Vagina (tissue), 2 donors: ENCODE data around the gene OPN1SW.

Source experiments
- POLR2A ChIP-seq, 2 donors: fragments of 450-650 bp; IDR thresholded peaks; one replicate each; pipeline ENCODE4 v1.6.1; 2017; ENCODE audit warnings: antibody characterized with exemption in 2 of 2, mild to moderate bottlenecking in 2 of 2, moderate library complexity in 2 of 2
- POLR2AphosphoS5 ChIP-seq, 2 donors: sonication (generic); formaldehyde crosslinking; IDR thresholded peaks; one replicate each; pipeline ENCODE4 v1.9.0; 2017; ENCODE audit warnings: antibody characterized with exemption in 2 of 2, mild to moderate bottlenecking in 2 of 2, low read depth in 1 of 2; ENCODE audit not compliant: insufficient read depth in 1 of 2
- TF ChIP-seq, protein P1 (sequence below), 3 experiments: fragments of 450-650 bp in 2 of 3; fragments of 200-600 bp in 1 of 3; sonication (generic) in 1 of 3; IDR thresholded peaks; one replicate each; pipeline ENCODE4 v1.5.1; 2017 to 2019; ENCODE audit warnings: antibody characterized with exemption in 3 of 3, mild to moderate bottlenecking in 2 of 3, moderate library complexity in 2 of 3

GRCh38 chr7:128804484-128804883 lies 28.9 kb upstream of the OPN1SW start:
- TF ChIP-seq, protein P1, sequence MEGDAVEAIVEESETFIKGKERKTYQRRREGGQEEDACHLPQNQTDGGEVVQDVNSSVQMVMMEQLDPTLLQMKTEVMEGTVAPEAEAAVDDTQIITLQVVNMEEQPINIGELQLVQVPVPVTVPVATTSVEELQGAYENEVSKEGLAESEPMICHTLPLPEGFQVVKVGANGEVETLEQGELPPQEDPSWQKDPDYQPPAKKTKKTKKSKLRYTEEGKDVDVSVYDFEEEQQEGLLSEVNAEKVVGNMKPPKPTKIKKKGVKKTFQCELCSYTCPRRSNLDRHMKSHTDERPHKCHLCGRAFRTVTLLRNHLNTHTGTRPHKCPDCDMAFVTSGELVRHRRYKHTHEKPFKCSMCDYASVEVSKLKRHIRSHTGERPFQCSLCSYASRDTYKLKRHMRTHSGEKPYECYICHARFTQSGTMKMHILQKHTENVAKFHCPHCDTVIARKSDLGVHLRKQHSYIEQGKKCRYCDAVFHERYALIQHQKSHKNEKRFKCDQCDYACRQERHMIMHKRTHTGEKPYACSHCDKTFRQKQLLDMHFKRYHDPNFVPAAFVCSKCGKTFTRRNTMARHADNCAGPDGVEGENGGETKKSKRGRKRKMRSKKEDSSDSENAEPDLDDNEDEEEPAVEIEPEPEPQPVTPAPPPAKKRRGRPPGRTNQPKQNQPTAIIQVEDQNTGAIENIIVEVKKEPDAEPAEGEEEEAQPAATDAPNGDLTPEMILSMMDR (IDR thresholded peaks at IDR 0.05), result no peak
- TF ChIP-seq POLR2A (IDR thresholded peaks at IDR 0.05), result no peak
- no peak for TF ChIP-seq POLR2AphosphoS5 (IDR thresholded peaks at IDR 0.05; ENCODE audit: insufficient read depth in 1 of 2, low read depth in 1 of 2)
